GM23338 (cell line): ENCODE results near the gene UNC45B. TPM values are rescaled to one million over a fixed set of nuclear protein-coding genes. Genes with fewer than 3 reads are reported as not detected.

Source experiments
- ATAC-seq: fragments of 200-7000 bp; cut with Tn5 transposase; 3 replicates; pipeline ENCODE4 v1.9.1; 2020
- DNase-seq: peaks from one replicate; pipeline ENCODE4 v3.0.0-alpha.2; 2015; ENCODE audit warnings: low spot score
- H2AFZ ChIP-seq: fragments of 200-600 bp; sonication (generic); 2 replicates; pipeline ENCODE4 v1.8.0; 2016; ENCODE audit warnings: antibody characterized with exemption, mild to moderate bottlenecking, moderate library complexity
- H3F3A ChIP-seq: fragments of 200-600 bp; sonication (generic); replicated peaks from 2 replicates; pipeline ENCODE4 v1.8.0; 2017; ENCODE audit warnings: antibody characterized with exemption, mixed run types, low read depth
- H3K27ac ChIP-seq: fragments of 200-600 bp; sonication (generic); 2 replicates; pipeline ENCODE4 v1.6.1; 2016; ENCODE audit warnings: low read depth
- H3K27me3 ChIP-seq: fragments of 200-600 bp; sonication (generic); 2 replicates; pipeline ENCODE4 v1.8.0; 2016; ENCODE audit warnings: mild to moderate bottlenecking, mixed run types, moderate library complexity; ENCODE audit not compliant: insufficient read depth
- H3K36me3 ChIP-seq: fragments of 200-600 bp; sonication (generic); 2 replicates; pipeline ENCODE4 v1.8.0; 2016; ENCODE audit warnings: mild to moderate bottlenecking; ENCODE audit not compliant: insufficient read depth
- H3K4me1 ChIP-seq: fragments of 200-600 bp; sonication (generic); 2 replicates; pipeline ENCODE4 v1.8.0; 2016; ENCODE audit warnings: mild to moderate bottlenecking, moderate library complexity; ENCODE audit not compliant: insufficient read depth
- H3K4me2 ChIP-seq: fragments of 200-600 bp; sonication (generic); 2 replicates; pipeline ENCODE4 v1.7.1; 2017; ENCODE audit warnings: mixed run types
- H3K4me3 ChIP-seq: fragments of 200-600 bp; sonication (generic); 2 replicates; pipeline ENCODE4 v1.6.1; 2016; ENCODE audit warnings: mixed run types
- H3K79me2 ChIP-seq: fragments of 200-600 bp; sonication (generic); replicated peaks from 2 replicates; pipeline ENCODE4 v1.8.0; 2017; ENCODE audit warnings: mild to moderate bottlenecking; ENCODE audit not compliant: insufficient read depth
- H3K9me2 ChIP-seq: fragments of 200-600 bp; sonication (generic); 2 replicates; pipeline ENCODE4 v1.8.0; 2017; ENCODE audit not compliant: insufficient read depth
- H4K20me1 ChIP-seq: fragments of 200-600 bp; sonication (generic); replicated peaks from 2 replicates; pipeline ENCODE4 v1.8.0; 2017; ENCODE audit warnings: mild to moderate bottlenecking; ENCODE audit not compliant: insufficient read depth
- H3K27ac Mint-ChIP-seq: 2 replicates; pipeline ENCODE4 v1.8.0; 2020; ENCODE audit warnings: inconsistent platforms, mild to moderate bottlenecking, moderate library complexity, mixed read lengths
- H3K27me3 Mint-ChIP-seq: 3 replicates; pipeline ENCODE4 v1.8.0; 2022; ENCODE audit warnings: low read depth, mild to moderate bottlenecking, moderate library complexity, mixed read lengths, inconsistent platforms; ENCODE audit not compliant: insufficient read depth, poor library complexity
- H3K36me3 Mint-ChIP-seq: 3 replicates; pipeline ENCODE4 v1.8.0; 2021; ENCODE audit warnings: low read depth, mild to moderate bottlenecking, inconsistent platforms, moderate library complexity, mixed read lengths
- H3K4me1 Mint-ChIP-seq: 3 replicates; pipeline ENCODE4 v1.8.0; 2020; ENCODE audit warnings: mild to moderate bottlenecking, inconsistent platforms, mixed read lengths
- H3K4me3 Mint-ChIP-seq: 3 replicates; pipeline ENCODE4 v1.8.0; 2021; ENCODE audit warnings: moderate library complexity, mild to moderate bottlenecking, inconsistent platforms, mixed read lengths
- H3K9me3 Mint-ChIP-seq: 3 replicates; pipeline ENCODE4 v1.8.0; 2020; ENCODE audit warnings: moderate library complexity, mild to moderate bottlenecking, inconsistent platforms, mixed read lengths
- POLR2AphosphoS5 ChIP-seq: IDR thresholded peaks from 2 replicates; pipeline ENCODE4 v1.6.1; 2016; ENCODE audit warnings: antibody characterized with exemption, low read depth
- STAT1 ChIP-seq: IDR thresholded peaks from one replicate; pipeline ENCODE4 v1.6.1; 2016; ENCODE audit warnings: antibody characterized with exemption; ENCODE audit not compliant: unreplicated experiment
- ZNF114 ChIP-seq: fragments of 250-450 bp; sonication (Bioruptor Pico); IDR thresholded peaks from 2 replicates; pipeline ENCODE4 v1.5.0; 2020; ENCODE audit warnings: mild to moderate bottlenecking, moderate library complexity
- ZNF331 ChIP-seq: fragments of 250-450 bp; sonication (Bioruptor Pico); IDR thresholded peaks from 2 replicates; pipeline ENCODE4 v1.5.0; 2020; ENCODE audit warnings: low read depth, mild to moderate bottlenecking, moderate library complexity
- polyA plus RNA-seq: library from polyadenylated mRNA; unstranded; fragments of >200 nt; fragmentation: Nextera tagmentation; extraction: Ambion mirVana; gene quantifications from 2 replicates; pipeline ENCODE4 v1.2.1, GENCODE V29; 2016
- total RNA-seq: library from RNA; depleted of rRNA; stranded (reverse); fragments of >200 nt; shearing (Covaris generic); gene quantifications from 2 replicates; pipeline ENCODE4 v1.2.3, GENCODE V29; 2014
- TF ChIP-seq, protein P1 (sequence below), 2 experiments: fragments of 200-600 bp in 1 of 2; sonication (generic) in 1 of 2; conservative IDR thresholded peaks; 2 replicates each; pipeline versions ENCODE4 v1.5.1 to v1.6.1; 2016 to 2017; ENCODE audit warnings: antibody characterized with exemption in 2 of 2, low read depth in 2 of 2, mild to moderate bottlenecking in 2 of 2, moderate library complexity in 1 of 2
- TF ChIP-seq, protein P2 (sequence below): fragments of 250-450 bp; sonication (Bioruptor Pico); IDR thresholded peaks from 2 replicates; pipeline ENCODE4 v1.5.0; 2020; ENCODE audit warnings: mild to moderate bottlenecking, moderate library complexity

UNC45B gene
- total and polyA plus RNA-seq, 2 experiments from 2014 or later, result 0.03 TPM; not detected in 1

DNA sequence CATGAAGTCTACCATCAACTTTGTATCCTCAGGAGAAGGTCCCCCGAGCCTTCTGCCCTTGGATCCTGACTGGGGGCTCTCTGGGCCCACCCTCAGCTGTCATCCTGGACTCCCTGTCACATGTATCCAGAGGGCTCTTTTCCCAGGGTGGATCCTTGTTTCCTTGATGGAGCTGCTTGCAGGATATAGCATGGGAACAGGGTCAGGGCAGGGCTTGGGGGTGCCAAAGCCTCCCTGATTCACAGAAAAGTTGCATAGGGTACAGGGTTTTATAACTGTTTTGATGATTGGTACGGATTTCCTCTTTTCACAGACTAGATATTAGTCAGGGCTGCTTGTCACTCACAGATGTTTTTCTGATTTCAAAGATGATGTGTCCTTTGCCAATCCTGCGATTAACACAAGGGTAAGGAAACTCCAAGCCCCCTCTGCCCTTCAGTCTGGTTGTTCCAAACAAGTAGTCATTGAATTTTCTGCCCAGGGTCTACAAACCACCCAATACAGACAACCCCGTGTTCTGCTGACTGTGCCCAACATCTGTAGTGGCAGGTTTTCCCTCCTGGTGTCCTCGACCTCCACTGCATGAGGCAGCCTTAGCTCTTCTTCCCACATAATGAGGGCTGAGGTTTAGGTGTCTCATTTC lies 67.1 kb downstream of the UNC45B start:
- TF ChIP-seq ZNF114 (CRISPR knock-in tag), result no peak
- no peak for TF ChIP-seq POLR2AphosphoS5
- TF ChIP-seq, protein P1, sequence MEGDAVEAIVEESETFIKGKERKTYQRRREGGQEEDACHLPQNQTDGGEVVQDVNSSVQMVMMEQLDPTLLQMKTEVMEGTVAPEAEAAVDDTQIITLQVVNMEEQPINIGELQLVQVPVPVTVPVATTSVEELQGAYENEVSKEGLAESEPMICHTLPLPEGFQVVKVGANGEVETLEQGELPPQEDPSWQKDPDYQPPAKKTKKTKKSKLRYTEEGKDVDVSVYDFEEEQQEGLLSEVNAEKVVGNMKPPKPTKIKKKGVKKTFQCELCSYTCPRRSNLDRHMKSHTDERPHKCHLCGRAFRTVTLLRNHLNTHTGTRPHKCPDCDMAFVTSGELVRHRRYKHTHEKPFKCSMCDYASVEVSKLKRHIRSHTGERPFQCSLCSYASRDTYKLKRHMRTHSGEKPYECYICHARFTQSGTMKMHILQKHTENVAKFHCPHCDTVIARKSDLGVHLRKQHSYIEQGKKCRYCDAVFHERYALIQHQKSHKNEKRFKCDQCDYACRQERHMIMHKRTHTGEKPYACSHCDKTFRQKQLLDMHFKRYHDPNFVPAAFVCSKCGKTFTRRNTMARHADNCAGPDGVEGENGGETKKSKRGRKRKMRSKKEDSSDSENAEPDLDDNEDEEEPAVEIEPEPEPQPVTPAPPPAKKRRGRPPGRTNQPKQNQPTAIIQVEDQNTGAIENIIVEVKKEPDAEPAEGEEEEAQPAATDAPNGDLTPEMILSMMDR (conservative IDR thresholded peaks at IDR 0.05; ENCODE audit: low read depth in 2 of 2), result peak in 1 of 2 experiments; percentile 25; a peak in 1 of 4 replicates
- TF ChIP-seq ZNF331 (CRISPR knock-in tag), result no peak
- no peak for TF ChIP-seq STAT1
- TF ChIP-seq, protein P2, sequence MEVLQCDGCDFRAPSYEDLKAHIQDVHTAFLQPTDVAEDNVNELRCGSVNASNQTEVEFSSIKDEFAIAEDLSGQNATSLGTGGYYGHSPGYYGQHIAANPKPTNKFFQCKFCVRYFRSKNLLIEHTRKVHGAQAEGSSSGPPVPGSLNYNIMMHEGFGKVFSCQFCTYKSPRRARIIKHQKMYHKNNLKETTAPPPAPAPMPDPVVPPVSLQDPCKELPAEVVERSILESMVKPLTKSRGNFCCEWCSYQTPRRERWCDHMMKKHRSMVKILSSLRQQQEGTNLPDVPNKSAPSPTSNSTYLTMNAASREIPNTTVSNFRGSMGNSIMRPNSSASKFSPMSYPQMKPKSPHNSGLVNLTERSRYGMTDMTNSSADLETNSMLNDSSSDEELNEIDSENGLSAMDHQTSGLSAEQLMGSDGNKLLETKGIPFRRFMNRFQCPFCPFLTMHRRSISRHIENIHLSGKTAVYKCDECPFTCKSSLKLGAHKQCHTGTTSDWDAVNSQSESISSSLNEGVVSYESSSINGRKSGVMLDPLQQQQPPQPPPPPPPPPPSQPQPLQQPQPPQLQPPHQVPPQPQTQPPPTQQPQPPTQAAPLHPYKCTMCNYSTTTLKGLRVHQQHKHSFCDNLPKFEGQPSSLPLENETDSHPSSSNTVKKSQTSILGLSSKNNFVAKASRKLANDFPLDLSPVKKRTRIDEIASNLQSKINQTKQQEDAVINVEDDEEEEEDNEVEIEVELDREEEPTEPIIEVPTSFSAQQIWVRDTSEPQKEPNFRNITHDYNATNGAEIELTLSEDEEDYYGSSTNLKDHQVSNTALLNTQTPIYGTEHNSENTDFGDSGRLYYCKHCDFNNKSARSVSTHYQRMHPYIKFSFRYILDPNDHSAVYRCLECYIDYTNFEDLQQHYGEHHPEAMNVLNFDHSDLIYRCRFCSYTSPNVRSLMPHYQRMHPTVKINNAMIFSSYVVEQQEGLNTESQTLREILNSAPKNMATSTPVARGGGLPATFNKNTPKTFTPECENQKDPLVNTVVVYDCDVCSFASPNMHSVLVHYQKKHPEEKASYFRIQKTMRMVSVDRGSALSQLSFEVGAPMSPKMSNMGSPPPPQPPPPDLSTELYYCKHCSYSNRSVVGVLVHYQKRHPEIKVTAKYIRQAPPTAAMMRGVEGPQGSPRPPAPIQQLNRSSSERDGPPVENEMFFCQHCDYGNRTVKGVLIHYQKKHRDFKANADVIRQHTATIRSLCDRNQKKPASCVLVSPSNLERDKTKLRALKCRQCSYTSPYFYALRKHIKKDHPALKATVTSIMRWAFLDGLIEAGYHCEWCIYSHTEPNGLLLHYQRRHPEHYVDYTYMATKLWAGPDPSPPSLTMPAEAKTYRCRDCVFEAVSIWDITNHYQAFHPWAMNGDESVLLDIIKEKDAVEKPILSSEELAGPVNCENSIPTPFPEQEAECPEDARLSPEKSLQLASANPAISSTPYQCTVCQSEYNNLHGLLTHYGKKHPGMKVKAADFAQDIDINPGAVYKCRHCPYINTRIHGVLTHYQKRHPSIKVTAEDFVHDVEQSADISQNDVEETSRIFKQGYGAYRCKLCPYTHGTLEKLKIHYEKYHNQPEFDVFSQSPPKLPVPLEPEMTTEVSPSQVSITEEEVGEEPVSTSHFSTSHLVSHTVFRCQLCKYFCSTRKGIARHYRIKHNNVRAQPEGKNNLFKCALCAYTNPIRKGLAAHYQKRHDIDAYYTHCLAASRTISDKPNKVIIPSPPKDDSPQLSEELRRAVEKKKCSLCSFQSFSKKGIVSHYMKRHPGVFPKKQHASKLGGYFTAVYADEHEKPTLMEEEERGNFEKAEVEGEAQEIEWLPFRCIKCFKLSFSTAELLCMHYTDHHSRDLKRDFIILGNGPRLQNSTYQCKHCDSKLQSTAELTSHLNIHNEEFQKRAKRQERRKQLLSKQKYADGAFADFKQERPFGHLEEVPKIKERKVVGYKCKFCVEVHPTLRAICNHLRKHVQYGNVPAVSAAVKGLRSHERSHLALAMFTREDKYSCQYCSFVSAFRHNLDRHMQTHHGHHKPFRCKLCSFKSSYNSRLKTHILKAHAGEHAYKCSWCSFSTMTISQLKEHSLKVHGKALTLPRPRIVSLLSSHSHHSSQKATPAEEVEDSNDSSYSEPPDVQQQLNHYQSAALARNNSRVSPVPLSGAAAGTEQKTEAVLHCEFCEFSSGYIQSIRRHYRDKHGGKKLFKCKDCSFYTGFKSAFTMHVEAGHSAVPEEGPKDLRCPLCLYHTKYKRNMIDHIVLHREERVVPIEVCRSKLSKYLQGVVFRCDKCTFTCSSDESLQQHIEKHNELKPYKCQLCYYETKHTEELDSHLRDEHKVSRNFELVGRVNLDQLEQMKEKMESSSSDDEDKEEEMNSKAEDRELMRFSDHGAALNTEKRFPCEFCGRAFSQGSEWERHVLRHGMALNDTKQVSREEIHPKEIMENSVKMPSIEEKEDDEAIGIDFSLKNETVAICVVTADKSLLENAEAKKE (CRISPR knock-in tag), result no peak
- H3K27me3 Mint-ChIP-seq, result peaks cover 7% of the 10 kb centered on the region
- DNase-seq, result no peak

More for the DNA sequence above, 67.1 kb downstream of the UNC45B start:
- Mint-ChIP-seq H3K4me3 (no peak overlapping the region), H3K9me3 (no peaks in the 10 kb centered on the region), H3K36me3 (no peaks in the 10 kb centered on the region), H3K4me1 (peaks cover 6% of the 10 kb centered on the region), H3K27ac (no peak overlapping the region)
- Histone ChIP-seq H3K27ac (no peak overlapping the region), H3K27me3 (no peaks in the 10 kb centered on the region), H3K4me3 (no peak overlapping the region), H3K79me2 (no peaks in the 10 kb centered on the region), H3F3A (no peaks in the 10 kb centered on the region), H3K4me2 (no peak overlapping the region), H3K36me3 (no peaks in the 10 kb centered on the region), H2AFZ (no peak overlapping the region), H3K9me2 (no peaks in the 10 kb centered on the region), H4K20me1 (no peaks in the 10 kb centered on the region), H3K4me1 (no peaks in the 10 kb centered on the region)
- ATAC-seq, result no peak
